ENCODE data around the gene PRTG. TPM values are rescaled to one million over a fixed set of nuclear protein-coding genes. Genes with fewer than 3 reads are reported as not detected.

The PRTG gene
- total and polyA plus RNA-seq, 2 donors (not counting 3 experiments of a cell fraction or from before 2014, with no cell fraction given), result 3.4 to 12.4 TPM

GRCh38 chr15:55588070-55588814 lies 154.7 kb downstream of the PRTG start, which contains the start of gene PYGO1:
Gene PYGO1 (minus strand): TSS chr15:55588345. CDS start chr15:55587883, 462 bp downstream.
- intact Hi-C loops (cut with micrococcal nuclease), result loop anchor here (1.0 to 2.0 kb wide), 3 partner anchors 61 to 309 kb away; no protein-coding TSS in a partner anchor
- no peak for FAIRE-seq

More at GRCh38 chr15:55588070-55588814, 154.7 kb downstream of the PRTG start, which contains the start of gene PYGO1:
- ChIA-PET CTCF (interaction anchor here (0.7 to 2.0 kb wide), 3 partner anchors 39 to 258 kb away, joined by 3 to 7 read pairs (median 5); no protein-coding TSS in a partner anchor), POLR2A (no interaction called here)
- Histone ChIP-seq H3K4me3 (replicated peaks in 1 of 3; ENCODE audit: insufficient read depth in 1 of 3, low read depth in 1 of 3, low read length in 3 of 3) (peak within 1 kb of the TSS; percentile 44 to 80 (median 68)), H3K79me2 (ENCODE audit: control insufficient read depth, insufficient read depth, low read length) (no peaks in the 10 kb centered on the region), H3K9me1 (replicated peaks; ENCODE audit: control insufficient read depth, extremely low read depth, insufficient read depth, low read length) (no peaks in the 10 kb centered on the region), H4K20me1 (replicated peaks; ENCODE audit: control insufficient read depth, extremely low read depth, insufficient read depth, low read length) (no peaks in the 10 kb centered on the region), H3K27ac (ENCODE audit: insufficient read depth, low read depth, low read length) (peak within 1 kb of the TSS; percentile 13), H3K27me3 (ENCODE audit: control insufficient read depth in 2 of 2, insufficient read depth in 2 of 2, low read length in 2 of 2) (no peaks in the 10 kb centered on the region), H2AFZ (ENCODE audit: low read depth, low read length) (peak within 1 kb of the TSS; percentile 96), H3K4me1 (ENCODE audit: control insufficient read depth, extremely low read depth, insufficient read depth, low read length) (peaks cover 8% of the 10 kb centered on the region), H3K9ac (replicated peaks; ENCODE audit: extremely low read depth, insufficient read depth, low read length) (peak within 1 kb of the TSS; percentile 69), H3K9me3 (replicated peaks; ENCODE audit: control insufficient read depth, insufficient read depth, low read length) (no peaks in the 10 kb centered on the region), H3K36me3 (ENCODE audit: control insufficient read depth in 2 of 2, extremely low read depth in 1 of 2, insufficient read depth in 2 of 2, low read length in 2 of 2) (no peaks in the 10 kb centered on the region), H3K4me2 (ENCODE audit: insufficient read depth, low read length) (peak within 1 kb of the TSS; percentile 80)
- DNase-seq (ENCODE audit: low read depth, low spot score), result peak; percentile 70
- dilution Hi-C loops (cut with MboI; ENCODE audit: extremely low pct_ligation_motif_present, low sequenced_read_pairs), result no loop called here
- TF ChIP-seq FOS (IDR thresholded peaks at IDR 0.05; ENCODE audit: borderline replicate concordance, insufficient read depth, low read length) (no peak), MYC (IDR thresholded peaks at IDR 0.05; ENCODE audit: low read depth, low read length) (no peak), GATA2 (IDR thresholded peaks at IDR 0.05; ENCODE audit: insufficient read depth, insufficient read length, low read depth, low read length) (no peak), CTCF (IDR thresholded peaks at IDR 0.05; ENCODE audit: extremely low read depth in 1 of 2, insufficient read depth in 1 of 2, low read depth in 1 of 2, low read length in 2 of 2) (no peak), MAX (IDR thresholded peaks at IDR 0.05; ENCODE audit: insufficient read depth, insufficient read length) (no peak), EZH2 (IDR thresholded peaks at IDR 0.05; ENCODE audit: borderline replicate concordance, low read depth, low read length, severe bottlenecking) (no peak), POLR2A (IDR thresholded peaks at IDR 0.05; ENCODE audit: low read depth, low read length) (no peak), POLR2AphosphoS5 (IDR thresholded peaks at IDR 0.05; ENCODE audit: insufficient read depth, low read depth, low read length) (no peak), JUN (IDR thresholded peaks at IDR 0.05; ENCODE audit: borderline replicate concordance, insufficient read depth, insufficient read length, low read depth) (no peak)
- BruUV-seq (replicated peaks), result no TSS peak

All from endothelial cell of umbilical vein (primary cell).